GM11168 (cell line): ENCODE measurements around the gene STAT3.
"Not testable (repeated sequence)": the region's sequence is repeated elsewhere in the genome, so short reads cannot be mapped to it uniquely, and the experiment has no call there.

ENCODE experiments used
- in situ Hi-C: fragments of 300-500 bp; cut with MboI; formaldehyde crosslinking; loops from one replicate; pipeline ENCODE4 v1.12.0; 2022; ENCODE audit warnings: low sequenced_read_pairs; ENCODE audit not compliant: unreplicated experiment

The STAT3 gene

DNA sequence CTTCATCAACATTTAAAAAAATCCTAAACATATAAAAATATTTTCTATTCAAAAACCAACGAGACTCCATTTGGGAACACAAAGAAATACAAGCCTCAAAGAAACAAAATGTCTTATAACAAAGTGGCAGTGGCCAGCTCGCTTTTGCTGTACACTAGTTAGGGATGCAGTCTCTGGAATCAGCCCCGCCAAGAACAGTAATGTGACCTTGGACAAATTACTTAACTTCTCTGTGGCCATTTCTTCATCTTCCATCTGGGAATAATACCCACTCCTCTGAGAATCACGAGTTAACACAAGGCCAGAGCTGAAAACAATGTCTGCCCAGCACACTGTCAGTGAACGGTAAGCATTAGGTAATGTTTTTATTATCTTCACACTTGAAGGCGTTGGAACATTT lies 117.6 kb downstream of the STAT3 start:
- in situ Hi-C loops = no loop called here

DNA sequence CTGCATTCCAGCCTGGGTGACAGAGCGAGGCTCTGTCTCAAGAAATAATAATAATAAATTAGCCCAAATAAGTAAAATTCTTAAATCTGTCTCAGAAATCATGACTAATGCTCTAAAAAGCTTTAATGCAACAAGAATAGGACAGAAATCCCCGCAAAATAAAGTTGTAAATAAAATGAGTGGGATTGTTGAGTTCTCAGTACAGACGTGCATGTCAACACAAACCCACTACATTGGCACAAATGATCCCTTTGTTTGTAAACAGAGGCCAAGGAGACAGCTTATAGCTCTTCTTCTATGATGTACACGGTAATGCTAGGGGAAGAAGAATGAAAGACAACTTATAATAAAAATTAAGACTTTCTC lies 118.1 kb downstream of the STAT3 start:
- in situ Hi-C loops = no loop called here

DNA sequence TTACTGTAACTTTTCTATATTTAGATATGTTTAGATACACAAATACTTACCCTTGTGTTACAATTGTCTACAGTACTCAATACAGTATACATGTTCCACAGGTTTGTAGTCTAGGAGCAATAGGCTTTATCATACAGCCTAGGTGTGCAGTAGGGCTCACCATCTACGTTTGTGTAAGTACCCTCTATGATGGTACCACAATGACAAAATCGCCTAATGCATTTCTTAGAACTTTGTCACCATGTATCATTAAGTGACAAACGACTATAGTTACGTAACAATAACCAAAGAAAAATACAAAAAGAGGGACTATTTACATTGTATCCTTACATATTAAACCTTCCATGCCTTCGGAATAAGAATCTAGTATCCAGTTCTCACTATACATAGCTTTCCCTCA lies 120.0 kb downstream of the STAT3 start:
- in situ Hi-C loops = no loop called here

DNA sequence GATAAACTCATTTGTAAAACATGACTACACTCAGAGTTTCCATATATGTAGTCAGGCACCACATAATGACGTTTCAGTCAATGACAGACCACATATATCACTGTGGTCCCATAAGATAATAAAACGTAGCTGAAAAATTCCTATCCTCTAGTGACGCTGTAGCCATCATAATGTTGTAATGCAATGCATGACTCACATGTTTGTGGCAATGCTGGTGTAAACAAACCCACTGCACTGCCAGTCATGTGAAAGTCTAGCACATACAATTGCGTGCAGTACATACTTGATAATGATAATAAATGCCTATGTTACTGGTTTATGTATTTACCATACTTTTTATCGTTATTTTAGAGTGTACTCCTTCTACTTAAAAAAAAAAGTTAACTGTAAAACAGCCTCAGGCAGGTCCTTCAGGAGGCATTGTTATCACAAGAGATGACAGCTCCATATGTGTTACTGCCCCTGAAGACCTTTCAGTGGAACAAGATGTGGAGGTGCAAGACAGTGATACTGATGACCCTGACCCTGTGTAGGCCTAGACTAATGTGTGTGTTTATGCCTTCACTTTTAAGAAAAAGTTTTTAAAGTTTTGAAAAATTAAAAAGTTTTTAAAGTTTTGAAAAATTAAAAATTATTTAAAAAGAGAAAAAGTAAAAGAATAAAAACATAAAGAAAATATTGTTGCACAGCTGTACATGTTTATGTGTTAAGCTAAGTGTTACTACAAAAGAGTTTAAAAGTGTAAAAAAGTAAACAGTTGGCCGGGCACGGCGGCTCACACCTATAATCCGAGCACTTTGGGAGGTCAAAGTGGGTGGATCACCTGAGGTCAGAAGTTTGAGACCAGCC lies 121.1 kb downstream of the STAT3 start:
- in situ Hi-C loops = no loop called here

DNA sequence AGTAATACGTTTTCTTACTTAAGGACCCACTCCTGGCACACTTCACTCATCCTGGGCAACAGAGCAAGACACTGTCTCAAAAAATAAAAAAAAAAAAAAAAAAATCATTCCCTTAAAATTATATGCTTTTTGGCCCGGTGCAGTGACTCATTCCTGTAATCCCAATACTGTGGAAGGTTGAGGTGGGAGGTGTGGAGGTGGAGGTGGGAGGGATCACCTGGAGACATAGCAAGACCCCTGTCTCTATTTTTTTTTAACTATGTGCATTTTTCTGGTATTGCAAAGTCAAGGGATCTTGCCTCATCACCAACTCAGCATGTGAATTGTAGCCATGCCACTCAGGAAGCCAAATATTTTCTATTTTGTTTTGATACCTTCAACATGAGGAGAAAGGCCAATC lies 121.8 kb downstream of the STAT3 start:
- in situ Hi-C loops = no loop called here

DNA sequence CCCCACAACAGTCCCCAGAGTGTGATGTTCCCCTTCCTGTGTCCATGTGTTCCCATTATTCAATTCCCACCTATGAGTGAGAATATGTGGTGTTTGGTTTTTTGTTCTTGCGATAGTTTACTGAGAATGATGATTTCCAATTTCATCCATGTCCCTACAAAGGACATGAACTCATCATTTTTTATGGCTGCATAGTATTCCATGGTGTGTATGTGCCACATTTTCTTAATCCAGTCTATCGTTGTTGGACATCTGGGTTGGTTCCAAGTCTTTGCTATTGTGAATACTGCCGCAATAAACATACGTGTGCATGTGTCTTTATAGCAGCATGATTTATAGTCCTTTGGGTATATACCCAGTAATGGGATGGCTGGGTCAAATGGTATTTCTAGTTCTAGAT lies 123.9 kb downstream of the STAT3 start:
- in situ Hi-C loops = not testable (repeated sequence)
